HepG2 (cell line): ENCODE data around the gene CATSPERD. TPM values are rescaled to one million over a fixed set of nuclear protein-coding genes. Genes with fewer than 3 reads are reported as not detected.

ENCODE experiments used
- AGO1 ChIP-seq: fragments of 200-400 bp; formaldehyde crosslinking; IDR thresholded peaks from 2 replicates; pipeline ENCODE4 v1.6.1; 2017; ENCODE audit warnings: mild to moderate bottlenecking, low read depth, low read length, moderate library complexity; ENCODE audit not compliant: poor library complexity, severe bottlenecking
- ATF3 ChIP-seq: sonication (generic); formaldehyde crosslinking; IDR thresholded peaks from 2 replicates; pipeline ENCODE4 v1.4.0; 2020; ENCODE audit warnings: missing genetic modification reagents
- ATF7-NPFF ChIP-seq: sonication (generic); formaldehyde crosslinking; IDR thresholded peaks from 2 replicates; pipeline ENCODE4 v1.8.1; 2023; ENCODE audit warnings: mild to moderate bottlenecking, low read depth, missing genetic modification reagents, moderate library complexity
- RBFOX2 ChIP-seq: fragments of 200-400 bp; formaldehyde crosslinking; IDR thresholded peaks from 2 replicates; pipeline ENCODE4 v1.6.1; 2017; ENCODE audit warnings: low read depth, mild to moderate bottlenecking, low read length
- TARDBP ChIP-seq: sonication (generic); formaldehyde crosslinking; IDR thresholded peaks from 2 replicates; pipeline ENCODE4 v1.8.0; 2022; ENCODE audit warnings: mild to moderate bottlenecking, missing genetic modification reagents
- ZNF766 ChIP-seq: sonication (generic); formaldehyde crosslinking; IDR thresholded peaks from 2 replicates; pipeline ENCODE4 v1.5.0; 2020; ENCODE audit warnings: missing genetic modification reagents, borderline replicate concordance
- polyA plus RNA-seq, 8 experiments: library from polyadenylated mRNA; depleted of rRNA in 3 of 8; stranded (reverse) in 7 of 8; unstranded in 1 of 8; fragments of >200 nt; fragmentation: Illumina TruSeq in 4 of 8; extraction: Trizol in 4 of 8; gene quantifications; 2 replicates each; pipeline versions ENCODE4 v1.2.1 to v1.2.3, GENCODE V29; 2011 to 2016; ENCODE audit warnings: low read depth in 4 of 8, missing spikeins in 1 of 8, mixed read lengths in 1 of 8; ENCODE audit not compliant: insufficient read depth in 1 of 8
- total RNA-seq, 5 experiments: library from RNA; depleted of rRNA; stranded (reverse); fragments of >200 nt; fragmentation: Illumina TruSeq; extraction: Trizol; gene quantifications; 2 replicates each; pipeline ENCODE4 v1.2.3, GENCODE V29; 2016; ENCODE audit warnings: low read depth in 1 of 5
- TF ChIP-seq, protein P1 (sequence below), 2 experiments: IDR thresholded peaks; 2 replicates each; pipeline ENCODE4 v1.6.1; 2011 to 2012; ENCODE audit warnings: low read length in 2 of 2, borderline replicate concordance in 1 of 2, low read depth in 1 of 2, mild to moderate bottlenecking in 1 of 2, moderate library complexity in 1 of 2
- TF ChIP-seq, protein P2 (sequence below): sonication (generic); formaldehyde crosslinking; IDR thresholded peaks from 2 replicates; pipeline ENCODE4 v1.4.0; 2020; ENCODE audit warnings: mild to moderate bottlenecking, missing genetic modification reagents

CATSPERD gene
- total and polyA plus RNA-seq, 2 of the 13 experiments (the other 11 are each of a cell fraction or from before 2014, with no cell fraction given) = 0.04 TPM; not detected in 1

DNA sequence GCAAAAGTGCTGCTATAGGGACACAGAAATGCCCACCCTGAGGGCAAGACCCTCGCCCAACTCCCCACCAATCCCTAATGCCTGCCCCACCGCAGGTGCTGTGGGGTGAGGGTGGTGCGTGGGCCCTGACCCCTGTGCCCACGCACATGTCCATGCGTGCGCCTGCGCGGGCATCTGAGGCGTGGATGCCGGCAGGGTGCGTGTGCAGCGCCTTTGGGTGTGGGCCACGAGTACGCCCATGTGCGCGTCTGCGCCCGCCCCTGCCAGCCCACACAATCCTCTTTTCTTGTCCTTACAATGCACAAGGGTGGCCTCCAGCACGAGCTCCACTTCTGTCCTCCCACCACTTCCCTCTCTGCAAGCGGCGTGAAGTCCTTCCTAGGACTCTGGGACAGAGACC is 104.7 kb downstream of the CATSPERD start (continued):
- TF ChIP-seq, protein P1, sequence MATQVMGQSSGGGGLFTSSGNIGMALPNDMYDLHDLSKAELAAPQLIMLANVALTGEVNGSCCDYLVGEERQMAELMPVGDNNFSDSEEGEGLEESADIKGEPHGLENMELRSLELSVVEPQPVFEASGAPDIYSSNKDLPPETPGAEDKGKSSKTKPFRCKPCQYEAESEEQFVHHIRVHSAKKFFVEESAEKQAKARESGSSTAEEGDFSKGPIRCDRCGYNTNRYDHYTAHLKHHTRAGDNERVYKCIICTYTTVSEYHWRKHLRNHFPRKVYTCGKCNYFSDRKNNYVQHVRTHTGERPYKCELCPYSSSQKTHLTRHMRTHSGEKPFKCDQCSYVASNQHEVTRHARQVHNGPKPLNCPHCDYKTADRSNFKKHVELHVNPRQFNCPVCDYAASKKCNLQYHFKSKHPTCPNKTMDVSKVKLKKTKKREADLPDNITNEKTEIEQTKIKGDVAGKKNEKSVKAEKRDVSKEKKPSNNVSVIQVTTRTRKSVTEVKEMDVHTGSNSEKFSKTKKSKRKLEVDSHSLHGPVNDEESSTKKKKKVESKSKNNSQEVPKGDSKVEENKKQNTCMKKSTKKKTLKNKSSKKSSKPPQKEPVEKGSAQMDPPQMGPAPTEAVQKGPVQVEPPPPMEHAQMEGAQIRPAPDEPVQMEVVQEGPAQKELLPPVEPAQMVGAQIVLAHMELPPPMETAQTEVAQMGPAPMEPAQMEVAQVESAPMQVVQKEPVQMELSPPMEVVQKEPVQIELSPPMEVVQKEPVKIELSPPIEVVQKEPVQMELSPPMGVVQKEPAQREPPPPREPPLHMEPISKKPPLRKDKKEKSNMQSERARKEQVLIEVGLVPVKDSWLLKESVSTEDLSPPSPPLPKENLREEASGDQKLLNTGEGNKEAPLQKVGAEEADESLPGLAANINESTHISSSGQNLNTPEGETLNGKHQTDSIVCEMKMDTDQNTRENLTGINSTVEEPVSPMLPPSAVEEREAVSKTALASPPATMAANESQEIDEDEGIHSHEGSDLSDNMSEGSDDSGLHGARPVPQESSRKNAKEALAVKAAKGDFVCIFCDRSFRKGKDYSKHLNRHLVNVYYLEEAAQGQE (IDR thresholded peaks at IDR 0.05; ENCODE audit: borderline replicate concordance in 1 of 2, low read depth in 1 of 2, low read length in 2 of 2) = no peak
- TF ChIP-seq ATF3 (CRISPR knock-in tag) = no peak
- no peak for TF ChIP-seq TARDBP (CRISPR knock-in tag)
- TF ChIP-seq, protein P2, sequence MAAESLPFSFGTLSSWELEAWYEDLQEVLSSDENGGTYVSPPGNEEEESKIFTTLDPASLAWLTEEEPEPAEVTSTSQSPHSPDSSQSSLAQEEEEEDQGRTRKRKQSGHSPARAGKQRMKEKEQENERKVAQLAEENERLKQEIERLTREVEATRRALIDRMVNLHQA (CRISPR knock-in tag) = no peak
- no peak for TF ChIP-seq ATF7-NPFF
- TF ChIP-seq ZNF766 (CRISPR knock-in tag) = no peak
- 0 out of 2 replicates have a peak, but pooled peaks have one; percentile 41 for TF ChIP-seq RBFOX2
- peak; percentile 54 for TF ChIP-seq AGO1
